Brain pericyte (primary cell): ENCODE data around the gene MLANA.
"Not testable (repeated sequence)": the region's sequence is repeated elsewhere in the genome, so short reads cannot be mapped to it uniquely, and the experiment has no call there.

ENCODE experiments used
- DNase-seq: peaks from one replicate; pipeline ENCODE4 v3.0.0-alpha.2; 2012; ENCODE audit warnings: low read depth, low spot score

The MLANA gene

DNA sequence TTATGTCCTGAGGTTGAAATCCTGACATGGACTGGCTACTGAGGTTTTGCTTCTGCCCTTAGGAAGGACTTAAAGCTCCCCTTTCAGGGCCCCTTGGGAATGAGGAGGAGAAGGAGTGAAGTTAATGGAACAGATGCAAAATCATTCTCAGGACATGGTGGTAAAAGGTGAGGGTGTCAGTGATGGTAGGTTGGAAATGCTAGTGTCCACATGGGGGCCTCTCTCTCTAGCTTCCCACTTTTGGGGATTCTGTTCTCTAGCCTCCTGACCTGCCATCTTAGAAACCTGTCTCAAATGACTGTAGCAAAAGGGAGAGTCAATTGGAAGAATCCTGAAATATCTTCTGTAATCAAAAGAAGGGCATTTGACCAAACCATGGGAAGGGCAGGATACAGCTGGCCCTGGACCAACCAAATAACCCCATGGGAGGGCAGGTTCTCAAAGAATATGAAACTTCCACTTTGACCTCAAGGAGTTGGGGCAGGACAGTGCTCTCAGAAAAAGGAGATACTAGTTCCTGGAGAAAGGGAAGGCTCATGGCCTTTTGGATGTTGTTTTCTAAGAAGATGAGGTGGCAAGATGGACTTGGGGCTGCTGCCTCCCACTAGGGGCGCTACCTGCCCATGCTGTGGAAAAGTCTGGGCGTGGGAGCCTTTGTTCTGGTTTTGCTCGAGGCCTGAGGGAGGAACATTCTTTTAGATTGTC, 21.2 kb upstream of the MLANA start:
- DNase-seq: no peak

- DNase-seq: no peak
Observed at GRCh38 chr9:5870020-5870339, 20.7 kb upstream of the MLANA start.

GRCh38 chr9:5870691-5871090, 20.0 kb upstream of the MLANA start:
- no peak for DNase-seq

- no peak for DNase-seq
Observed at GRCh38 chr9:5871785-5872184, 18.9 kb upstream of the MLANA start.

DNA sequence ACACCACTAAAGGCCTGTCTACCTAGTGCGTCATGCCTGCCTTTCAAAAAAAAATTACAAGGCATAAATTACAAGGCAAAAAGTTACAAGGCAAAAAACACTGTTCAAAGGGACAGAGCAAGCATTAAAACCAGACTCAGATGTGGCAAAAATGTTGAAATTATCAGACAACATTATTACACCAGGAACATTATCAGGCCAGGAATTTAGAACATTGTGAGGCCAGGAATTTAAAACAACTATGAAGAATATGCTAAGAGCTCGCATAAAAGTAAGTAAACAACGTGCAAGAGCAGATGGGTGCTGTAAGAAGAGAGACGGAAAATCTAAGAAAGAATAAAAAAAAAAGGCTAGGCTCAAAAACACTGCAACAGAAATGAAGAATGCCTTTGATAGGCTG, 18.2 kb upstream of the MLANA start:
- DNase-seq: no peak

DNA sequence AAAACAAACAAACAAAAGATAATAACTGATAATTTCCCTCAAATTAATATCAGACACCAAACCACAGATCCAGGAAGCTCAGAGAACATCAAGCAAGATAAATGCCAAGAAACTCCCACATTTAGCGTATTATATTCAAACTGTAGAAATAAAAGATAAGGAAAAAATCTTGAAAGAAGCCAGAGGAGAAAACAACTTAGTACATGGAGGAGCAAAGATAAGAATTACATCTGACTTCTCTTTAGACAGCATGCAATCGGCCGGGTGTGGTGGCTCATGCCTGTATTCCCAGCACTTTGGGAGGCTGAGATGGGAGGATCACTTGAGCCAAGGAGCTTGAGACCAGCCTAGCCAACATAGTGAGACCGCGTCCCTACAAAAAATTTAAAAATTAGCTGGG, 17.2 kb upstream of the MLANA start:
- DNase-seq: no peak

- no peak for DNase-seq
Observed at GRCh38 chr9:5874048-5874447, 16.6 kb upstream of the MLANA start.

DNA sequence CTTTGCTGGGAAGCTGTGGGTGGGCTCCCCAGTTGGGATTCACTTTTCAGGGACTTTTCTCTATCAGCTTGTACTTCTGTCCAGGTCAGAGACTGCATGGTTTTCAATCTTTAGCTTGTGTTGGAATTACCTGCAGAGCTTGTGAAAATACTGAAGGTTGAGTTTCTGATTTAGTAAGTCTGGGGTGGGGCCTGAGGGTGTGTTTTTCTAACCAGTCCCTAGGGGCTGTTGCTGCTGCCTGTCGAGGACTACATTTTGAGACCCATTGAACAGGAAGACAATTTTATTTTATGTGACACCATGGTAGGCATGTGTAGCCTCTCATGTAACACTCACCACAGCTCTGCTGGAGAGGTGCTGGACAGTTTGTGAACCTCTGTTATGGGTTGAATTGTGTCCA, 14.7 kb upstream of the MLANA start:
- no peak for DNase-seq

- DNase-seq: no peak
Observed at GRCh38 chr9:5876711-5877110, 14.0 kb upstream of the MLANA start.

DNA sequence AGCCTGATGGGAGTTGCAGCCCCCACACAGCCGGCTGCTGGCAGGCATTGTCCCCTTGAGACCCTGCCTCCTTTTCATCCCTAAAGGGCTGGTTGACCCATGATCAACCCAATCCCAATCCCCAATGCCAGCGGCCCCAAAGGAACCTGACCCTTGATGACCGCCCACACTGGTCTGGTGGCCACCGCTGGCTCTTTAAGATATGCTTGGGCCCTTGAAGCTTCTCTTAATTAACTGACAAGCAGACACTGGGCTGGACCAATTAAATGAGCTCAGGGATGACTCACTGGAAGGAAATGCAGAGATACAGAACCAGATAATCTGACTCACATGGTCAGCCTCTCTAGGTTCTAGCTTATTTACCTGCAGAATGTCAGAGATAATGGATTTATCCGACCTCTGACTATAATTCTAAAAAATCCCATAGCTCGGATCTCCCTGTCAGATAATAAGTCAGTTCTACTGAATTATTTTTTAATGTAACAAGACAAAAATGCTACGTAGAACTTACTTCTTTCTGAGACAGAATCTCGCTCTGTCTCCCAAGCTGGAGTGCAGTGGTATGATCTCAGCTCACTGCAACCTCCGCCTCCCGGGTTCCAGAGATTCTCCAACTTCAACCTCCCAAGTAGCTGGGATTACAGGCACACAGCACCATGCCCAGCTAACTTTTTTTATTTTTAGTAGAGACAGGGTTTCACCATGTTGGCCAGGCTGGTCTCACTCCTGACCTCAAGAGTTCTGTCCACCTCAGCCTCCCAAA, 11.1 kb upstream of the MLANA start:
- DNase-seq: no peak

- DNase-seq: not testable (repeated sequence)
Observed at GRCh38 chr9:5882244-5883012, 8.3 kb upstream of the MLANA start.

DNA sequence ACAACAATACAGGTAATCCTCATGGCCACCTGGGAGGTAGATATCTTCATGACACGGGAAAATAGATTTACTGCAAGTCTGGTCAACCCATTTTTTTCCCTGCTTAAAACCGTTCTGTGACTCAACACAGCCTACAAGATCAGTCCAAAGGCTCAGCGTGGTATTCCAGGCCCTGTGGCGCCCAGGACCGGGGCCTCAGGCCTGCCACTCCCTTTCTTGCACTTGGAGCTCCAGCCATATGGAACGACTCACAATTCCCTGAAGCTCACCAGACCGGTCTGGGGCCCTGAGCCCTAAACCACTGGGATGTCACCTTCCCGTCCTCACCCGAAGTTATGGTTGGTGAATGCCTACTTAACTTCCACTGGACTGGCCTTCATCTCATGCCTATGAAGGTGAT, 6.5 kb upstream of the MLANA start:
- no peak for DNase-seq

- peak; percentile 24 for DNase-seq
Observed at GRCh38 chr9:5886114-5886939, 4.4 kb upstream of the MLANA start.

DNA sequence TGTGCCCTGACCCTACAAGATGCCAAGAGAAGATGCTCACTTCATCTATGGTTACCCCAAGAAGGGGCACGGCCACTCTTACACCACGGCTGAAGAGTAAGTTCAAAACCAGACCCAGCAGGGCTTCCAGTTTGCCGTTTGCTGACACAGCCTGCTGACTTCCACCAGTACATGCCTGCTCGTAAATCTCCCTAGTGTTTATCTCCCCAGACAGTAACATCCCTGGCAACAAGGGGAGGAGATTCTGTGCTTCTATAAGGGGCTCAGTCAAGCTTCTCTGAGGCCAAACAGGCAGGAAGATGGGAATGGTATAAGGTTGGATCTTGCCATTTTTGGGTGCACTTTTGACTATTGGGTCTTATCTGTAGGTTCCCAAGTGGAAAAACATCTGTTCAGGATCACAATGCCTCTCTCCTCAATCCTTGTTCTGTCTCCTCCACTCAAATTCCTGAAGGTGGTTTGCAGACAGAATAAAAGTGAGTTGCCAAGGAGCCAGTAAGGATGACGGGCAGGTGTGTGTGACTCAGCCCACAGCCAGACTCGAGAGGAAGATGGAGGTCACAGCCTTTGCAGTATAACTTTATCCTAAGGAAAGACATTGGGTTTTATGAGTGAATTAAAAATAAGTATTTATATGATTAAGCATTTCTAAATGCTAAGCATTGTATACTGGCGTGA, 1.9 kb downstream of the MLANA start:
- no peak for DNase-seq

- DNase-seq: no peak
Observed at GRCh38 chr9:5893134-5893505, 2.4 kb downstream of the MLANA start.

GRCh38 chr9:5893591-5894236, 3.0 kb downstream of the MLANA start:
- DNase-seq: no peak

DNA sequence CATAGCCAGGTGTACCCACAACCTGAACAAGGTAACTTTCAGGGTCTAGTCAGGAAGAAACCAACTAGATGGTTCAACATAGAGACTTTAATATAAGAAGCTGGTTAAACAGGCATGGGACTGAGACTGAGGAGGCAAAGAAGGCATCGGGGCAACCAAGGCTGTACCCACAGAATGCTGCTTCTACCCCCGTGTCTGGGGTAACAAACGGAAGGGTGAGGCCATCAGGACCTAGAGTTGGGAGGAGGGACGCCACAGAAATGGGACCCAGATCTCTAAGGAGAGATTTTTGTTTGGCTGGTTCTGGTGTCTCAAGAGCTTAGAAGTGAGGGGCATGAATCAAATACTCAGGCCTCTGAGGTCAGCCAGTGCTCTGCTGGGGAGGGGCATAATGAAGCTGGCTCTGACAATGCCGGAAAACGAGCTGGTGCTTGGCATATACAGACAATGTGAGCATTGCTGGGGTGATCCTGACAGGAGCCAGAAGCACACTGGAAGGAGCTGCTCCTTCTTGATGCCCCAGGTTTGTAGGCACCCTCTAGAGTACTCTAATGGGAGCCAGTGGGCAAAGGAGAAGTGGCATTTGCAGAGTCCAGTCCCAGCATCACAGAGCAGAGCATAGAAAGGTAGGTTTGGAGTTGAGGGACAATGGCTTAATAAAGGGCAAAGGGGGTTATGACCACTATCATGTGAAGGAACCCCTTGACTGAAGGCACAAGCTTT, 3.7 kb downstream of the MLANA start:
- no peak for DNase-seq

DNA sequence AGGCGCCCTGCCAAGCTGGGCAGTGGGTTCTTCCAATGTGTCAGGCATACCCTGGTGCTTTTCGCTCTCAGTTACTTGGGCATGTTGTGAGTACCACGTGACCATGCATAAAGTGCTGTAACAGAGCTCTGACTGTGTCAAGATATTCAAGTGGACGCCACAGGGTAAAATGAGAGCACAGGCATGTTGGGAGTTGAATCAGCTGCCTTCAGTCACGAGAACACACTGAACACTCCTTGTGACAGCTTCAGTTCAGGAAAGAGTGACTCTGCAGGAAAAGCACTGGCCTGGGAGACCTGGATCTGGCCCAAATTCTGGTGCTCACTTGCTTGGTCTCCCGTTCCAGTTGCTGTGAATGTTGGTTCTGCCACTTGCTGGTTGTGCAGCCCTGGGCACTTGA, 5.1 kb downstream of the MLANA start:
- no peak for DNase-seq

- no peak for DNase-seq
Observed at GRCh38 chr9:5896863-5897262, 6.2 kb downstream of the MLANA start.

DNA sequence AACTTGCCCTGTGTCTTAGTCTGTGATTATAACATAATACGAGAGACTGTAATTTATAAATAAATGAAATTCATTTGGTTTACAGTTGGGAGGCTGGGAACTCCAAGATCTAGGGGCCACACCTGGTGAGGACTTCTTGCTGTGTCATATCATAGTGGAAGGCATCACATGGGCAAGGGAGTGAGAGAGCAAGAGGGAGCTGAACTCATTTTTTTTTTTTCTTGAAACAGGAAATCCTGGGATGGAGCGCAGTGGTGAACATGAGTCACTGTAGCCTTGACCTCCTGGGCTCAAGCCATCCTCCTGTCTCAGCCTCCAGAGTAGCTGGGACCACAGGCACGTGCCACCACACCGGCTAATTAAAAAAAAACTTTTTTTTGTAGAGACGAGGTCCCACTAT, 7.2 kb downstream of the MLANA start:
- no peak for DNase-seq
